NCI-H226 (cell line): Measurements from ENCODE around the gene TEX29.

Experiments
- DNase-seq: peaks from one replicate; pipeline ENCODE4 v3.0.0-alpha.2; 2015

The TEX29 gene

GRCh38 chr13:111323549-111323948, 3.1 kb downstream of the TEX29 start:
- DNase-seq: no peak

GRCh38 chr13:111323950-111324651, 3.7 kb downstream of the TEX29 start:
- DNase-seq: no peak

- DNase-seq: no peak
Measured at GRCh38 chr13:111324736-111325135, 4.3 kb downstream of the TEX29 start.

- DNase-seq: no peak
Measured at GRCh38 chr13:111325146-111325890, 4.9 kb downstream of the TEX29 start.

GRCh38 chr13:111325941-111326620, 5.6 kb downstream of the TEX29 start:
- no peak for DNase-seq

- no peak for DNase-seq
Measured at GRCh38 chr13:111326621-111326965, 6.2 kb downstream of the TEX29 start.

GRCh38 chr13:111326981-111327642, 6.7 kb downstream of the TEX29 start:
- DNase-seq: no peak

GRCh38 chr13:111327730-111328573, 7.5 kb downstream of the TEX29 start:
- no peak for DNase-seq

- DNase-seq: no peak
Measured at GRCh38 chr13:111328574-111329410, 8.3 kb downstream of the TEX29 start.

- DNase-seq: no peak
Measured at GRCh38 chr13:111329641-111330040, 9.2 kb downstream of the TEX29 start.

- no peak for DNase-seq
Measured at GRCh38 chr13:111330066-111330610, 9.7 kb downstream of the TEX29 start.

- no peak for DNase-seq
Measured at GRCh38 chr13:111335298-111335697, 14.9 kb downstream of the TEX29 start.

GRCh38 chr13:111336666-111337065, 16.2 kb downstream of the TEX29 start:
- DNase-seq: no peak

- peak; percentile 30 for DNase-seq
Measured at GRCh38 chr13:111337206-111337605, 16.8 kb downstream of the TEX29 start.

GRCh38 chr13:111337741-111338140, 17.3 kb downstream of the TEX29 start:
- no peak for DNase-seq

- no peak for DNase-seq
Measured at GRCh38 chr13:111338841-111339240, 18.4 kb downstream of the TEX29 start.

GRCh38 chr13:111339366-111340143, 19.1 kb downstream of the TEX29 start:
- DNase-seq: no peak

- no peak for DNase-seq
Measured at GRCh38 chr13:111341886-111342285, 21.4 kb downstream of the TEX29 start.

- DNase-seq: no peak
Measured at GRCh38 chr13:111342721-111343120, 22.3 kb downstream of the TEX29 start.

GRCh38 chr13:111343186-111343805, 22.9 kb downstream of the TEX29 start:
- no peak for DNase-seq
